ENCODE data around the gene MS4A5.
"Not testable (repeated sequence)": the region's sequence is repeated elsewhere in the genome, so short reads cannot be mapped to it uniquely, and the experiment has no call there.

MS4A5 gene, protein sequence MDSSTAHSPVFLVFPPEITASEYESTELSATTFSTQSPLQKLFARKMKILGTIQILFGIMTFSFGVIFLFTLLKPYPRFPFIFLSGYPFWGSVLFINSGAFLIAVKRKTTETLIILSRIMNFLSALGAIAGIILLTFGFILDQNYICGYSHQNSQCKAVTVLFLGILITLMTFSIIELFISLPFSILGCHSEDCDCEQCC

GRCh38 chr11:60429272-60429671 is at the start of gene MS4A5:
TSS of gene MS4A5 (plus strand) at chr11:60429572. CDS start at chr11:60429675, 103 bp downstream.
- no peak for DNase-seq

GRCh38 chr11:60389279-60389910 is 40.0 kb upstream of the MS4A5 start:
- no peak for DNase-seq

GRCh38 chr11:60390419-60390818 is 39.0 kb upstream of the MS4A5 start:
- no peak for DNase-seq

DNA sequence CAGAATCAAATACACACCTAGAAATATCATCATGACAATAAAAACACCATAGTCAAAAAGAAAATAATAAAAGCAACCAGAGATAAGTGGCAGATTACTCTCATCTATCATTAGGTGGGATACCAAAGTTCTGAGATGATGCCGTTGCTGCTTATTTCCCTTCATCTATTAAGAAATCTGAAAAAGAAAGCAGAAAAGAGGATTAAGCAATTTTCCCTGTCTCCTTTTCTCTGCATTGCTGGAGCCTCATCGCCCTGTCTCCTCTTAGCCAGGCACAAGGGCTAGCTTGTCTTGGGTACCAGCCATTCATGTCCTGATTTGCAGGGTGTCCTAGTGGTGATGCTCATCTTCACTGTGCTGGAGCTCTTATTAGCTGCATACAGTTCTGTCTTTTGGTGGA is 37.0 kb upstream of the MS4A5 start:
- no peak for DNase-seq

DNA sequence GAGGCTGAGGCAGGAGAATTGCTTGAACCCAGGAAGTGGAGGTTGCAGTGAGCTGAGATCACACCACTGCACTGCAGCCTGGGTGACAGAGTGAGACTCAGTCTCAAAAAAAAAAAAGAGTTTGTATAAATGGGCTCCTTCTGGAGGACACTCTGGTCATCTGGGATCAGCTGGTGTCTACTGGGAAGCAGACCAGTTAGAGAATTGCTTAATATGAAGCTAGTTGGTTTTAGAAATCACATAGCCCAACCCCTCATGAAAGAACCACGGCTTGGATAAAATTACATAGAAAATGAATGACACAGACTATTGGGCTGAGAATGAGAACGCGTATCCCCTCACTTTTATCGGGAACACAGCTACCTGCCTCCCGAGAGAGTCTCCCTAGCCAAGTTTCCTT is 36.4 kb upstream of the MS4A5 start:
- DNase-seq: no peak

DNA sequence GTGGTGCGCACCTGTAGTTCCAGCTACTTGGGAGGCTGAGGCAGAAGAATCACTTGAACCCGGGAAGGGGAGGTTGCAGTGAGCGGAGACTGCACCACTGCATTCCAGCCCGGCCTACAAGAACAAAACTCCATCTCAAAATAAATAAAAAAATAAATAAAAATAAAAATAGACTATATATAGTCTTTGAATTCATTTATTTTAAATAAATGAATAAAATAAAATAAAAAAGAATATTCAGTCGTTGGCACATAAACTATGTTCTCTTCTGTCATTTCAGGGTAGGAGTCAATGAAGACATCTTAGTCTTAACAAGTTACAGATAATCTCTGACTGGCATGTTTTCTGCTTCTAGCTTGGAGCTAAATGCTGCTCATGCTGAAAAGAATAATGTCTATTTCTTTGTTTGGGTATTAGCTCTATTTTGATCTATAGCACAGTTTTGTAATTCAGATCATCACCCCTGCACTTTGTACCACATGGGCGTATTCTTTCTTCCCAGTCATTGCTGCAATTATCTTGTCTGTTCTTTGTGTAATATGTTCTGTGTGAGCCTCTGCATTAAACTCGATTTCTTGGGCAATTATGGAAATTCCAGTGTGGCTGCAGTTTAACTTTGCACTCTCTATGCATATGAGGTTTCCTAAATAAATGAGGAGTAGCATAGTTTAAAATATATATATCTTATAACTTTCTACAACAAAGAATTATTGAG is 34.5 kb upstream of the MS4A5 start:
- DNase-seq: no peak

GRCh38 chr11:60396382-60396781 is 33.0 kb upstream of the MS4A5 start, which contains the start of gene MS4A14:
TSS of gene MS4A14 (plus strand) at chr11:60396459. CDS start at chr11:60396579, 120 bp downstream.
- no peak for DNase-seq

DNA sequence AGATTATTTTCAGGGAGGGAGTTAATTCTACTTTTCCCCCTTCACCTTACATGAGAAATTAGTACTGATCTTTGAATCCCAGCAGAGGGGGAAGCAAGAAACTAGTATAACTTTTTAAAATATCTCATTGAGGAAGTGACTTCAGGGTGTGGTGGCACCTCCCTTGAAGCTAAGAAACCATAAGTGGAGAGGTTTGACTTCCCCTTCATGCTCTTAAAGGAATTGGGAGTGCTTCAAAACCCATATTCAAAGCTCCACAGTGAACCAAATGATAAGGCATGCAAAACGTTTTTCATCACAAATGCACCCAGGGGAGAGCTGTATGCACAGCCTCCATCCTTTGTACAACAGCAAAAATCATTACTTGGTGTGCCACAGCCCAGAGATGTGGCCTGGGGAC is 32.6 kb upstream of the MS4A5 start:
- no peak for DNase-seq

GRCh38 chr11:60420015-60420414 is 9.4 kb upstream of the MS4A5 start:
- DNase-seq: no peak

DNA sequence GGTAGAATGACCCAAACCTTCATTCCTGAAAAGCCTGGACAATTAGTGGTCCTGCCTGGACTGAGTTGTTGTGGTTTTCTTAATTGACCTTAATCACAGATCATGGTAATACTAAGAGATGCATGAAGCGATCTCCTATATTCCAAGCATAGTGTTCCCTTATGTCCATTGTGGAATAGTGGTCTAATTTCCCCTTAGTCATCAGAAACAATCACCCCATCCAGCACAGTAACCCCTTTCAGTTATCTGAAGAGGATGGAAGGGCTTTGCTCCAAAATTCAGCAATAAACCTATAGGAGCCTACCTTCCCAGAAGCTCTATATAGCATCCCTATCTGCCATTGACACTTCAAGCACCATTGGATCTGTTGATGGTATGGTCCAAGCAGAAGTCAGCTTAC is 6.8 kb upstream of the MS4A5 start:
- no peak for DNase-seq

DNA sequence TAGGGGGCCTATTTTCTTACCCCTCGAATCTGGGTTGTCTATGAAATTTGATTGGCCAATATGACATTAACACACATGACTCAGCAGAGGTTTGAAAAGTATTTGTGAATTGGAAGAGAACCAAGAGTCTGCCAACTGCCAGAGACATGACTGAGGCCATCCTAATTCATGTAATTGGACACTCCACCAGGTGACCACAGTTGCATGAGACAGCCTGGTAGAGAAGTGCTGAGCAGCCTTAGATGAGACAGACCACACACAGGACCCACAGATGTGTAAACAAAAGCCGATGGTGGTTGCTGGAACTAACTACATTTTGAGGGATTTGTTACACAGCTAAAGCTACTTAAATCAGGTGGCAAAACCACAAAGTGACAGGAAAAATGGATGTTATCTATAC is 855 bp upstream of the MS4A5 start:
- DNase-seq: no peak

DNA sequence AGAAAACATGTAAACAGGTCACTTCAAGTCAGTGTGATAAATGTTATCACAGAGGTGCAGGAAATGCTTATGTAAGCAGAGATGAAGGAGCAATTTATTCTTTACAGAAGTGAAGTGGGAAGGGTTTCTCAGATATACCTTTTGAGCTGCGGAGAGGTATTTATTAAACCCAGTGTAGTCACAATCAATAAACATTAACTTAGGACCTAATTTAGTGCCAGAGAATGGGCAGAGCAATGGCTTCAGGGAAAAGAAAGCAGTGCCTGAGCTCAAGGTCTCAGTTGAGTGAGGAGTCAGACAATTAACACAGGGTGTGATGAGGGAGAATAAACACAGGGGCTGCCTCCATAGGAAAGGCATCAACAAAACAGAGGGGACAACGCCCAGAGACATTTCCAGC is 1.9 kb downstream of the MS4A5 start:
- no peak for DNase-seq

DNA sequence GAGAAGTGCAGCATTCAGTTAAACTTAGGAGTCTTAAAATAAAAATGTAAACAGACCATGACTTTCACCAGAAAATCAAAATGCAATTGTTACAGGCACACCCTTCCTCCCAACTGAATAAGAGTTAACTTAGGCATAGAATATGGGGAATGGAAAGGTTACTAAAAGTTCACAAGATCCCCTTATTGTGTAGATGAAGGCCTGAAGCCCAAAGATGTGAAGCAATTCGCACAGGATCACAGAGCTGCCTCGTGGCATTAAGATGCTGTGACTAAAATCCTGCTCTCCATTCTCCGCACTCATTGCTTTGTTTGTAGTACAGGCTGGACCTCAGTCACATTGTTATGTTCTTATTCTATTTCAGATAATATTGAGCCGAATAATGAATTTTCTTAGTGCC is 4.0 kb downstream of the MS4A5 start:
- no peak for DNase-seq

GRCh38 chr11:60447070-60447469 is 17.7 kb downstream of the MS4A5 start:
- no peak for DNase-seq

DNA sequence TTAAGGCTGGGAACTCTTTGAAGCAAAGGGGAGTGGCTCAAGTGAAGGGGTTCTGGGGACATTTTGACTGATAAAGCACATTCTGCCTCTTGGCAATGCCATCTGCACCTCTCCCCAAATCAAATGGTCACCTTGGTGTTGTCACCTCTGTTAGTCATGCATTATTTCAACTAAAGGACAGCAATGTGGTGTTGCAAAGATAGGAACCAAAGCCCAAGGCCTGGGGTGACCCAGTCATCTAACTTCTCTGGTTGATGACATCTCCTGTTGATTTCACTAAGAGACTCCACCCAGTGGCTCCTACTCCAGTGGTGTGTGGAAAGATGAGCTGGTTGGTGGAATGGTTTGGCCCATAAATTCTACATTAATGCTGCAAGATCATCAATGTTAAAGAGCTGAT is 18.5 kb downstream of the MS4A5 start:
- no peak for DNase-seq

- DNase-seq: not testable (repeated sequence)
These were observed 21.8 kb downstream of the MS4A5 start for GRCh38 chr11:60451185-60451584.

GRCh38 chr11:60454212-60454611 is 24.8 kb downstream of the MS4A5 start:
- no peak for DNase-seq

GRCh38 chr11:60455531-60456042 is 26.2 kb downstream of the MS4A5 start, which contains the start of gene MS4A1:
TSS of gene MS4A1 (plus strand) at chr11:60455847. CDS start at chr11:60462375, 6,528 bp downstream.
- DNase-seq: no peak

DNA sequence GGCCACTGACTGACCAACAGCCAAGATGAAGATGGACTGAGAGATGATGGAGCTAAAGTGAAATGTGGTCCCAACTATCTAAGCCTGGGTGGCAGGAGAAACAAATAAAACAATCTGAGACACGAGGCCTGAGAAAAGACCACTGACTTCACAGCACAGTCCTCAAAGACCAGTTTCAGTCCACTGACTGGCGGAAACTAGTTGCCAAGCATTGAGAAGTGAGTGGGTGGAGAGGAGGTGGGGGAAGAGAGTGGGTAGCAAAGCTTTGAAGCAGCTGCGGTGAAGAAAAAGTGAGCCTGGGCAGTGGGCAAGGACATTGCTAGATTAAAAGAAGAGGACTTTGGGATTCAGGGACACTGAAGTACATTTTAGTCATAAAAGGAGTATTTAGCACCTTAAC is 28.2 kb downstream of the MS4A5 start:
- DNase-seq: no peak

GRCh38 chr11:60459345-60459744 is 30.0 kb downstream of the MS4A5 start:
- DNase-seq: no peak

- no peak for DNase-seq
These were observed 39.5 kb downstream of the MS4A5 start for GRCh38 chr11:60468829-60469228.

GRCh38 chr11:60469723-60470122 is 40.4 kb downstream of the MS4A5 start:
- no peak for DNase-seq

DNA sequence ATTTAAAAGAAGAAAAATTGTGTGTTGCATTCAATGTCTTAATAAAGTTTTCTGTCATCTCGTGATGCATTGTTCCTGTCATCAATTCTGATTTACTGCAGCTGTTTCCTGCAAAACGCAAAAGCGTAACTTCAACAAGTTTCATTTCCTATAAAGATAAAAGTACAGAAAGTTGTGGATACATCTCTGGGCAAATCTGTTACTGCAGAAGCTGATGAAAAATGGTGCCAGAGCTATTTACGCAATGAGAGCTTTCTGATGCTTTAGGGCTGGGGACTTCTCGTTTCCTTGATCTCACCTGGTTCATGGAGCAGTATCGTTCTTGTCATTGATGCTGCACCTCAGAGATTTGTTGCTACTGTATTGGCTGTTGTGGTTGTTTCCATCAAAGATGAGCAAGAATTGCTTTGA is 47.7 kb downstream of the MS4A5 start:
- DNase-seq: no peak

- DNase-seq: no peak
These were observed 53.0 kb downstream of the MS4A5 start for GRCh38 chr11:60482361-60482760.

All from NCI-H1092 (cell line).